HEK293 (cell line): Measurements from ENCODE around the gene FAM124B.

Experiments
- CTCF ChIA-PET: fragments of 350-600 bp; formaldehyde crosslinking; extraction: SDS; loops from one replicate; lab custom pipeline; 2021; ENCODE audit warnings: antibody characterized with exemption; lab: Yijun Ruan, JAX
- POLR2A ChIA-PET: fragments of 300-600 bp; formaldehyde crosslinking; extraction: SDS; loops from one replicate; lab custom pipeline; 2020; ENCODE audit warnings: antibody characterized with exemption, inconsistent platforms; lab: Yijun Ruan, JAX
- H3K27ac ChIP-seq: fragments of 200-500 bp; sonication (Bioruptor generic); 2 replicates; pipeline ENCODE4 v1.5.1; 2014; ENCODE audit warnings: low read depth, low read length, control low read depth, inconsistent platforms; ENCODE audit errors: extremely low read depth
- H3K36me3 ChIP-seq, 2 experiments: fragments of 200-500 bp in 1 of 2; sonication (Bioruptor generic) in 1 of 2; 1 replicate in 1 of 2; 2 replicates in 1 of 2; pipeline ENCODE4 v1.5.1; 2014 to 2017; ENCODE audit warnings: inconsistent platforms in 2 of 2, low read length in 2 of 2; ENCODE audit not compliant: control insufficient read depth in 2 of 2, insufficient read depth in 1 of 2
- H3K4me1 ChIP-seq: fragments of 200-500 bp; sonication (Bioruptor generic); 2 replicates; pipeline ENCODE4 v1.5.1; 2014; ENCODE audit warnings: mild to moderate bottlenecking, low read length, inconsistent platforms; ENCODE audit not compliant: control insufficient read depth, insufficient read depth
- H3K4me3 ChIP-seq: 2 replicates; pipeline ENCODE4 v1.5.1; 2011; ENCODE audit warnings: low read depth, mild to moderate bottlenecking, control low read depth, low read length, moderate library complexity
- H3K9me3 ChIP-seq: fragments of 200-500 bp; sonication (Bioruptor generic); 2 replicates; pipeline ENCODE4 v1.5.1; 2014; ENCODE audit warnings: low read depth, low read length, inconsistent platforms; ENCODE audit not compliant: control insufficient read depth, insufficient read depth
- ELK4 ChIP-seq: IDR thresholded peaks from 2 replicates; pipeline ENCODE4 v1.6.1; 2011; ENCODE audit warnings: mild to moderate bottlenecking, low read depth, low read length, borderline replicate concordance
- KLF16 ChIP-seq: fragments of 450-650 bp; formaldehyde crosslinking; IDR thresholded peaks from 2 replicates; pipeline ENCODE4 v1.5.1; 2017; ENCODE audit warnings: missing biosample characterization, missing genetic modification characterization
- PRDM6 ChIP-seq: fragments of 450-650 bp; formaldehyde crosslinking; IDR thresholded peaks from 2 replicates; pipeline ENCODE4 v1.5.1; 2017; ENCODE audit warnings: missing biosample characterization, missing genetic modification characterization
- SCRT1 ChIP-seq: fragments of 450-650 bp; formaldehyde crosslinking; IDR thresholded peaks from 2 replicates; pipeline ENCODE4 v1.5.1; 2016; ENCODE audit warnings: missing biosample characterization, missing genetic modification characterization, borderline replicate concordance
- ZBTB10 ChIP-seq: fragments of 450-650 bp; formaldehyde crosslinking; IDR thresholded peaks from 2 replicates; pipeline ENCODE4 v1.5.1; 2016; ENCODE audit warnings: missing biosample characterization, missing genetic modification characterization
- ZFHX2 ChIP-seq: fragments of 450-650 bp; formaldehyde crosslinking; conservative IDR thresholded peaks from 2 replicates; pipeline ENCODE4 v1.5.1; 2016; ENCODE audit warnings: missing biosample characterization, missing genetic modification characterization
- ZNF302 ChIP-seq: fragments of 450-650 bp; formaldehyde crosslinking; IDR thresholded peaks from 2 replicates; pipeline ENCODE4 v1.5.1; 2016; ENCODE audit warnings: missing biosample characterization, missing genetic modification characterization, low read depth
- ZNF354C ChIP-seq: fragments of 450-650 bp; formaldehyde crosslinking; IDR thresholded peaks from 2 replicates; pipeline ENCODE4 v1.5.1; 2016; ENCODE audit warnings: missing biosample characterization, missing genetic modification characterization, low read depth, borderline replicate concordance
- ZNF560 ChIP-seq: fragments of 450-650 bp; formaldehyde crosslinking; IDR thresholded peaks from 2 replicates; pipeline ENCODE4 v1.5.1; 2017; ENCODE audit warnings: missing biosample characterization, missing genetic modification characterization, borderline replicate concordance
- ZNF561 ChIP-seq: fragments of 450-650 bp; IDR thresholded peaks from 2 replicates; pipeline ENCODE4 v1.5.1; 2018; ENCODE audit warnings: missing biosample characterization, missing genetic modification characterization, borderline replicate concordance
- ZNF654 ChIP-seq: fragments of 450-650 bp; formaldehyde crosslinking; IDR thresholded peaks from 2 replicates; pipeline ENCODE4 v1.5.1; 2016; ENCODE audit warnings: low read depth, missing biosample characterization, missing genetic modification characterization
- ZNF670 ChIP-seq: fragments of 450-650 bp; formaldehyde crosslinking; IDR thresholded peaks from 2 replicates; pipeline ENCODE4 v1.5.1; 2016; ENCODE audit warnings: missing biosample characterization, missing genetic modification characterization, low read depth
- ZNF707 ChIP-seq: fragments of 450-650 bp; formaldehyde crosslinking; IDR thresholded peaks from 2 replicates; pipeline ENCODE4 v1.5.1; 2016; ENCODE audit warnings: missing biosample characterization, missing genetic modification characterization
- ZNF776 ChIP-seq: fragments of 450-650 bp; formaldehyde crosslinking; IDR thresholded peaks from 2 replicates; pipeline ENCODE4 v1.5.0; 2017; ENCODE audit warnings: missing biosample characterization, missing genetic modification characterization, borderline replicate concordance
- ZNF792 ChIP-seq: fragments of 450-650 bp; formaldehyde crosslinking; IDR thresholded peaks from 2 replicates; pipeline ENCODE4 v1.5.1; 2016; ENCODE audit warnings: missing biosample characterization, missing genetic modification characterization
- TF ChIP-seq, protein P1 (sequence below): fragments of 450-650 bp; formaldehyde crosslinking; IDR thresholded peaks from 2 replicates; pipeline ENCODE4 v1.5.1; 2016; ENCODE audit warnings: missing biosample characterization, missing genetic modification characterization

FAM124B gene

DNA sequence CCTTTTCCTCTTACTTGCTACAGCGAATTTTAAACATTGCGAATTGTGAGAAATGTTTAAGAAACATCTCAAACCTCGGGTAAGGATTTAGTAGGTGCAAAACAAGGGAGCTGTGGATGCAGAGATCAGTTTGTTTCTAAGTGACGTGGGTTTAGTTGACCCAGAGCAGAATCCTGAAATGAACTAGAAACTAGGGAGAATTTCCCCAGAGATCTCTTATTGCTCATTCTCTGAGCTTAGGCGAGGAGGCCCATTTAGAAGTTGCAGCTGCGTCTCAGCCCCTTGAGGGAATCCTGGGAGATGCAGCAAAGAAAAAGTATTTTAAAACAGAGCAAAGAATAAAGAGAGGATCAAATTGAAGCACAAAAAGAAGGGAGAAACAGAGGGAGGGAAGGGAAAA, 29.3 kb downstream of the FAM124B start:
- Histone ChIP-seq H3K4me1 (no peaks in the 10 kb centered on the region), H3K36me3 (no peaks in the 10 kb centered on the region), H3K9me3 (no peaks in the 10 kb centered on the region), H3K4me3 (no peak overlapping the region), H3K27ac (no peak overlapping the region)
- ChIA-PET CTCF (interaction anchor here (0.6 to 4.1 kb wide), 9 partner anchors 15 to 840 kb away, joined by 3 to 18 read pairs (median 3); no protein-coding TSS in a partner anchor), POLR2A (no interaction called here)
- TF ChIP-seq ELK4 = no peak
- TF ChIP-seq ZFHX2 (tag by site-specific recombination) = no peak

DNA sequence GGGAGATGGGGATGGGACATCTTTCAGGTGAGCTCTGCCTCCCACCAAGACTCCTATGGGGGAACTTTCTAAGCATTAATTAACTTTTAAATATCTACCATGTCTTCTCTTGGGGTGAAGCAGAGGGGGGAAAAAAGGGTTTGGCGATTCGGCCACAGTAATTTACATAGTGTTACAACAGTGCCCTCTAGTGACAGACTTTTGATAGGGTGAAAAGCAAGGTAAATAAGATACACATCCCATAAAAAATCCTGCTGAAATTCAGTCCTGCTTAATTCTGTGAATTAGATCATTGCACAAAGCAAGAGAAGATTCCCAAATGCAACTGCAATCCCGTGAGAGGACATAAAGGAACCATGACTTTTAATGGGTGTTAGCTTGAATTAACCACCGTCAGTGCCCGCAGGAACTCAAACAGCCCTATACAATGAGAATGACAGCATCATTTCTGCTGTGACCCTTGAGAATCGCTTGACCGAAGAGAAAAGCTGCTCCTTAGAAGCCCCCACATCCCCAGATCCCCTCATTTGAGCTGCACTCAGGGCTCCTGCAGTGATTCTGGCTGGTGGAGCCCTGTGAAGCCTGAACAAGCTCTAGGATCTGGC, 32.8 kb downstream of the FAM124B start:
- TF ChIP-seq ZFHX2 (tag by site-specific recombination) (no peak), ZNF776 (tag by site-specific recombination) (no peak), ZNF302 (tag by site-specific recombination) (no peak), ZNF560 (no peak), ZNF561 (tag by site-specific recombination) (no peak), ZBTB10 (no peak), ZNF654 (tag by site-specific recombination) (peak; percentile 75), ZNF792 (tag by site-specific recombination) (no peak), ZNF670 (tag by site-specific recombination) (no peak), ZNF707 (tag by site-specific recombination) (no peak), ZNF354C (tag by site-specific recombination) (no peak)
- TF ChIP-seq, protein P1, sequence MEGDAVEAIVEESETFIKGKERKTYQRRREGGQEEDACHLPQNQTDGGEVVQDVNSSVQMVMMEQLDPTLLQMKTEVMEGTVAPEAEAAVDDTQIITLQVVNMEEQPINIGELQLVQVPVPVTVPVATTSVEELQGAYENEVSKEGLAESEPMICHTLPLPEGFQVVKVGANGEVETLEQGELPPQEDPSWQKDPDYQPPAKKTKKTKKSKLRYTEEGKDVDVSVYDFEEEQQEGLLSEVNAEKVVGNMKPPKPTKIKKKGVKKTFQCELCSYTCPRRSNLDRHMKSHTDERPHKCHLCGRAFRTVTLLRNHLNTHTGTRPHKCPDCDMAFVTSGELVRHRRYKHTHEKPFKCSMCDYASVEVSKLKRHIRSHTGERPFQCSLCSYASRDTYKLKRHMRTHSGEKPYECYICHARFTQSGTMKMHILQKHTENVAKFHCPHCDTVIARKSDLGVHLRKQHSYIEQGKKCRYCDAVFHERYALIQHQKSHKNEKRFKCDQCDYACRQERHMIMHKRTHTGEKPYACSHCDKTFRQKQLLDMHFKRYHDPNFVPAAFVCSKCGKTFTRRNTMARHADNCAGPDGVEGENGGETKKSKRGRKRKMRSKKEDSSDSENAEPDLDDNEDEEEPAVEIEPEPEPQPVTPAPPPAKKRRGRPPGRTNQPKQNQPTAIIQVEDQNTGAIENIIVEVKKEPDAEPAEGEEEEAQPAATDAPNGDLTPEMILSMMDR (tag by site-specific recombination) = peak; percentile 33
- Histone ChIP-seq H3K4me3 (no peak overlapping the region), H3K4me1 (no peaks in the 10 kb centered on the region), H3K9me3 (no peaks in the 10 kb centered on the region), H3K36me3 (no peaks in the 10 kb centered on the region), H3K27ac (no peak overlapping the region)
- ChIA-PET CTCF (interaction anchor here (0.6 to 4.1 kb wide), 44 partner anchors 8 to 1397 kb away, joined by 3 to 18 read pairs (median 3); partner anchors contain the start of gene FAM124B), POLR2A (no interaction called here)

GRCh38 chr2:224366267-224366844, 35.6 kb downstream of the FAM124B start:
- CTCF ChIA-PET = interaction anchor here (0.5 to 0.6 kb wide), 3 partner anchors 62 to 284 kb away, joined by 3 read pairs; no protein-coding TSS in a partner anchor
- H3K27ac ChIP-seq = no peak overlapping the region

More at GRCh38 chr2:224366267-224366844, 35.6 kb downstream of the FAM124B start:
- no peaks in the 10 kb centered on the region for H3K9me3 ChIP-seq
- H3K4me1 ChIP-seq = no peaks in the 10 kb centered on the region
- POLR2A ChIA-PET = no interaction called here
- TF ChIP-seq KLF16 (tag by site-specific recombination) = no peak
- peak; percentile 48 for TF ChIP-seq PRDM6 (tag by site-specific recombination)
- no peak for TF ChIP-seq SCRT1 (tag by site-specific recombination)
- TF ChIP-seq, all 188 proteins: peak for 1
- no peak overlapping the region for H3K4me3 ChIP-seq
- H3K36me3 ChIP-seq = no peaks in the 10 kb centered on the region
